ENCODE data around the gene SSBP3.
"Not testable (repeated sequence)": the region's sequence is repeated elsewhere in the genome, so short reads cannot be mapped to it uniquely, and the experiment has no call there.

Gene SSBP3

DNA sequence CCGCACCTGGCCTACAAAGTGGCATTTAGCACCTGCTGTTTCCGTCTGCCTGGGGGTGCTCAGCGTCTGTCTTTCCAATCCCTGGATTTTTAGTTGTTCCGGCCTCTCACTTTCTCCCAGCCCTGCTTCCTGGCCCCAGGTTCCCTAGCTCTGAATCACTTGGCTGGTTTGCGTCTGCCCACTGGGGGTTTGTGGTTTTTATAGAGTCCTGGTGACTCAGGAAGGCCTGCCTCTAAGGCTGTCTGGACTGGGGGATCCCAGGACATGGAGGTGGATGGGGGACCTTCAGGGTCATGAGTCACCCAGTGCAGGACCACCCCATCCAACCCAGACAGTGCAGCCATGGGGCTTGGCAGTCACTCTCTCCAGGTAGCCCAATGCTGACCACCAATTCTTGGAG, 152.7 kb downstream of the SSBP3 start:
- no peak for DNase-seq (ENCODE audit: extremely low read depth in 1 of 2, low read depth in 1 of 2)

DNA sequence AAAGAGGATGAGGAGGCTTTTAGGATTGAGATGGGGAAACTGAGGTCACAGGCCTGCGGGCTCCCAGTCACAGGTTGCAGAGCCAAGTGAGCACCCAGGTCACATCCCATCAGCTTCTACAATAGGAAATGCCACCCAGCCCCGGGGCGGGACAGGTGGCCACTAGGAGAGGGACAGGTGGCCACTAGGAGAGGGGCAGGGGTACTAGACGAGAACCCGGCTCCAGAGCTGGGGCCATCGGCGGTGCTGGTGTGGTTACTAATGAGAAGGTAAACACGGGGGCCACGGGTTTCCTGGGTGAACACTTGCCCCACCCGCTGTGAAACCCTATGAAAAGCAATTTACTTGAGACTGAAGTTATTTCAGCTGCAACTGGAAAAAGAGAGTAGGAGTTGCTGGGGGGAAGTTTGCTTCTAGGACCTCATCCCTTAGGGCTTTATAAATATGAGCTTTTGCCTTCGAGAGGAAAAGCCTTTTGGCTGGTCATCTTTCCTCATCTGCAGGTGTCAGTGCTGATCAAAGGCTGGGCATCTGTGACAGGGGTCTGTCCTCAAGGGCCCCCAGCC, 153.7 kb downstream of the SSBP3 start:
- no peak for DNase-seq (ENCODE audit: extremely low read depth in 1 of 2, low read depth in 1 of 2)

DNA sequence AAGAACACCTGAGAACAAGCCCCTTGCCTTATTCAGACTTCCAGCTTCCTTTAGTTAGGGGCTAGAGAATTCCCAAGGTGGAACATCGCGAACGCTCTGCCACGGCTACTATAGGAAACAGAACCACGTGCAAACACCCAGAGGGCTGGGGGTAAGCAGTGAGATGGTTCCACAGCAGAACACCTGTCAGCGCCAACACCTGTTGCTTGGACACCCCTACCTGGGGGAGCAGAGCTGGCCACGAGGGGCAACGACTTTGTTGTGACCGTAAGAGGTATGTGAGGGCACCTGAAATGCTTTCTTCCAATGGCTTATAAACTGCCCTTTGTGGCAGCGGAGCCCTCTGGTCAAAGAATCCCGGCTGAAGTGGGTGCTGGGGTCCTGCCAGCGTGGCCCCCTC, 155.5 kb downstream of the SSBP3 start:
- DNase-seq (ENCODE audit: extremely low read depth in 1 of 2, low read depth in 1 of 2) = no peak

DNA sequence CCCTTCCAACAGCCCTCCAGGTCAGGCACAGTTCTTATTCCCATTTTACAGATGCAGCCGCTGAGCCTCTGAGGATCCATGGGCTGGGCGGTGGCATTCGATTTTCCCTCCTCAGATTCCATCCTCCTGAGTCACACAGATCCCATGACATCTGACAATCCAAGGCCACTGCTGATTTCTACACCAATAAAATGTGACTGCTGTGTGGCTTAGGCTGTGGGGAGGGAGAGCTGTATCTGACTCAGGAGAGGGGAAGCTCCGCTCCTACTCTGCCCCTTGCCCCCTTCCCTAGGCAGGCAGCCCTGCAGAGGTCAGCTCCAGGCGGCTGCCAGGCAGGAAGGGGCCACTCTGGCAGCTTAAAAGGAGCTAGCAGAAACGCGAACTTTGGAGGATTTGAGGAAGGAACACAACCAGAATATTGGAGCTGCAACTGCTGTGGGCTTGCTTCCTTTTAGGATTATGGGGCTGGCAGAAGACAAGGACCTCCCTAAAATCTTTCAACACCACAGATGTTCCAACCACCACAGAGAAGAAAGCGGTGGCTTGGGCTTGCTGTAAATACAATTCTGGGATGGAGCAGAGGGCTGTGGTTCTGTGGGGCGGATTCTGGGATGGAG, 156.3 kb downstream of the SSBP3 start:
- DNase-seq (ENCODE audit: extremely low read depth in 1 of 2, low read depth in 1 of 2) = no peak

DNA sequence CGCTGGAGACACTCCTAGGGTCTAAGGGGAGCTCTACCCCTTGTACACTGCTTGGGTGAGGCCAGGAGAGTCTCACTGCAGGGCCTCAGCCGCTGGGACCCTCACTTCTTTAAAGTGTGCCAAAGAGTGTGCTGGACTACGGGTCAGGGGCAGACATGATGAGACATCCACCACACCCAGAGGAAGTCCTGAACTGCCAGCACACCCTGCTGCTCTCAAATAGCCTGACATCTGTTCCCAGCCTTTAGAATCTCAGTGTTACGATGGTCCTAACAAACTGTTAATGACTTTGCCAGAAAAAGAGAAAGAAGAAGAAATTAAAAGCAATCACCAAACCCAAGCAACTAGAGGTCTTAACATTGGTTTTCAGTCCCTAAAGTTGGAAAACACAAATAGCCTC, 157.2 kb downstream of the SSBP3 start:
- no peak for DNase-seq (ENCODE audit: extremely low read depth in 1 of 2, low read depth in 1 of 2)

DNA sequence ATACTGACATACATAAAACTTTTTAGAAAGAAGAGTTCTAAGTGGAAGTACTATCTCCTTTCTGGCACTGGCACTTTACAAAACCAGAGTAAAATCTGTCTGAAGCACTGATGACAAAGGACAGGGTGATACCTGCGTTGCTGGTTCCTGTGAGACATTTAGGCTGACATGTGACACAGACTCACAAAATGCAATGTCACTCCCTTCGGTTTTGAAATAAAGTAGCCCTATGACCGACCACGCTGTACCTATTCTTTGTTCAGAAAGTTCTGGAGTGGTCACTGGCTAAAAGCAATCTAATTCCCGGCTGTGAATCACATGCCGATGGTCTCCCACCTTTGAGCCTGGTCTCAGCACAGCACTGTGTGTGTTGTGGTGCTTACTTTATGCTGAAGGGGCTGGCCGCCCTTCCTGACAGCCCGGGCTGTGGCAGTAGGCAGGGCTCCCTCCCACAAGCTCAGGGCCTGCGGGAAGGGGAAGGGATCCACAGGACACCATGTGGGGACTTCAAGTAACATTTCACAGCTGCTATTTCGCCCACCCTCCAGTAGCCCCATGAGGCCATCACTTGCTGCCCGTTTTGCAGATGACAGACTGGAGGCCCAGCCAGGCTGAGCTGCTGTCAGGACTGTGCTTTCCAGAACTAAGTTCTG, 158.2 kb downstream of the SSBP3 start:
- no peak for DNase-seq (ENCODE audit: extremely low read depth in 1 of 2, low read depth in 1 of 2)

DNA sequence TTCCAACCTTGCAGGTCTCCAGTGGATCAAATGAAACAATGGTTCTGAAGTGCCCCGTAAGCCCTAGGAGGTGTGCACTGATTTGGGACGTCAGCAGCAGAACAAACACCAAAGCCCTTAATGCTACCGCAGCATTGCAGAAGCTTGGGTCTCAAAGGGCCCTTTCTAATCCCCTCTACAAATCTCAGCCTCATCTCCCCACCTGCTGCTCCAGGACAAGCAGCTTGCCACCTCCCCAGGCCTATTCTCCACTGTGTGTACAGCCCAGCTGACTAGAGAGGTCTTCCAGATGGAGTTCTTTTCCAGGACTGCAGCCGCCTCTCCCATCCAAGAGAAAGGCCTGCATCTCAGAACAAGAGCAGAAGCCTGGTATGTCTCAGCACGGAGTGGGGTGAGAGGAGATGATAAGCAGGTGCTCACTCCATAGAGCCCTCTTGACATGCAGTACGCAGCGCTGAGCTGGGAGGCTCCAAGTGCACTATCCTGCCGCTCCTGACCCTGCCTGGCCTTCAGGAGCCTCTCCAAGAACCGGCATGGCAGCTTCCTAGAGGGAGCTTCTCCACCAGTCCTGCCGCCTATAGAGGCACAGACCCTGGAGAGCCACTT, 160.0 kb downstream of the SSBP3 start:
- DNase-seq (ENCODE audit: extremely low read depth in 1 of 2, low read depth in 1 of 2) = no peak

DNA sequence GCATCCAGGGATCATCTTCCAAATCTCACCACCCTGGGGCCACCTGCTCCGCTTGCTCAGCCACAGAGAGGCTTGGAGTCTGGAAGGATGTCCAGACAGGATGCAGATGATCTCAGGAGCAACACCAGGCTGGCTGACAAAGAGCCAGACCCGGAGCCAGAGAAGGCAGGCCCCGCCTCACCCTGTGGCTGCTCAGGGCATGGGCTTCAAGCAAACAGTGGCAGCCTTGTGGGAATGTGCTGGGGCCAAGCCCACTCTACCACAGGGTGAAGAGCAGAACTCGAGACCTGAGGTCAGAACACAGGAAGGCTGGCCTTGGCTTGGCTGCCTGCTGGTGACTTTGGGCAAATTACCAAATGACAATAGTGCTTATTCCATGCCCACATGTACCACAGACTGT, 160.7 kb downstream of the SSBP3 start:
- DNase-seq (ENCODE audit: extremely low read depth in 1 of 2, low read depth in 1 of 2) = no peak

DNA sequence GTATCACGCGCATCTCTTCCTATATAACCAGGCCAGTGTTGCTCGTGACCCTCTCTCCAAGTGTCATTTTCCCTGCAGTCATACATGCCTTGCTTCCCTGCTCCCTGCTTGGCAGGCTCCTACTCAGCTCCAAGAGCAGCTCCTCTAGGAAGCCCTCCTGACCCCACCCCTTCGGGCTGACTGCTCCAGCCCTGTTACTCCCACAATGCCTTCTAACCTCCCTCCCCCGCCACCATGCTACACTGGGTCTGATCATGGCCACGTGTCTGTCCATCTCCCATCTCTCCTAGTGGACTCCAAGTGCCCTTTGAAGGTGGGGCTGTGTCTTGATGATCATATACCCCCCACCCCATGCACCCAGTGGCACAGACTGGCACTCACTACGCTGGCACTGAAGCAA, 161.5 kb downstream of the SSBP3 start:
- no peak for DNase-seq (ENCODE audit: extremely low read depth in 1 of 2, low read depth in 1 of 2)

DNA sequence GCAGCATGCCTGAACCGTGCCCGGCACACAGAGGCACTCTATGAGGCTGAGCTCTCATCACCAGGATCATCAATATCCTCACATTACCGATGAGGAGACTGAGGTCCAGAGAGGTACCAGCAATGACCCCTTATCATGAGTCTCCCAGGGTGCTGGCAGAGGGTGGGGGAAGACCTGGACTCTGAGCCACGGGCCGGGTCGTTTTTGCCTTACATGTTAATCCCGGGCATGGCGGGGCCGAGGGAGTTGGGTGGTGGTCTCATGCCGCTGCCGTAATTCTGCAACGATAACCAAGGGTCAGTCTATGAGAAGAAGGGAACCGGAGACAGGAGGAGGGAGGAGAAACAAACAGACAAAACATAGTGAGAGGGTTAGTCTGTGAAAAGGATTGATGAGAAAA, 163.2 kb downstream of the SSBP3 start:
- no peak for DNase-seq (ENCODE audit: extremely low read depth in 1 of 2, low read depth in 1 of 2)

DNA sequence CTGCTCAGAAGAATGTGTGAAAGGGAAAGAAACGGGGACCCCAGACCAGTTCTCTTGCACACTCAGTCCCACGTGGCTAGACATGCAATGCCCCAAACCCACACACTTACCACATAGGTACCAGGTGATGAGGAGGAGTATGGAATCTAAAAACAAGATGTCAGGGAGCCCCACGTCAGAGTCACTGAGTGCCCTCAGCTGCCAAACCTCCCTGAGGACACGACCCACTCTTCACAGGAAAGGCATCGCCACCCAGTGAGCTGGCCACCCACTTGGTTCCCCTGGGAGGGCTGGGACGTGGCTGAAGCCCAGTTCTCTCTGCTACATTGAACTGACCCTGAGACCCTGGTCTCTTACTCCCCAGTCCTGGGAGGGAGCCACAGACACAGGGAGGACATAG, 164.8 kb downstream of the SSBP3 start:
- no peak for DNase-seq (ENCODE audit: extremely low read depth in 1 of 2, low read depth in 1 of 2)

DNA sequence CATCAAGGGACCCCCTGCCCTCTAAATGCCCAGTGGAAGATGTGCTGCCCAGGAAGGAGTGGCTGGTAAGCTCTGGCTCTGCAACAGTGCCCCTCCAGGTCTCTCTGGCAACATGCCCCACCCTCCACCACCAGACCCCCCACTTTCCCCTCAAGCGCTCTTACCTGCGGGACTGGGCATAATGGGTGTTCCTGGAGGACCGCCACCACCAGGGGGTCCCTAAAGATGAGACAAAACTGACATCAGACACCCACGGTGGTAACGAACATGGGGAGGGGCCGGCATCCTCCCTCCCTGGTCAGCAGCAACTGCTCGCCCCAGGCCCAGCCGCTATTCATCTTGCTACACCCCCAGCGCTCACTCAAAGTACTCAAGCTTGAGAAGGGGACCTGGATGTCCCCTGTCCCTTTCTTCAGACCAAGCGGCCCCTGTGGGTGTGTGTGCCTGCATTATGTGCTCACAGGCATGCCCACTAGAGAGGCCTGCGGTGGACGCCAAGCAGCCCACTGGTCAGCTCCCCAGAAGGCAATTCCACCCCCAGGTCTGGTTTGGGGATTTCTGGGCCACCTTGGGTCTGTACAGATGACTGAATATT, 165.4 kb downstream of the SSBP3 start:
- DNase-seq (ENCODE audit: extremely low read depth in 1 of 2, low read depth in 1 of 2) = no peak

DNA sequence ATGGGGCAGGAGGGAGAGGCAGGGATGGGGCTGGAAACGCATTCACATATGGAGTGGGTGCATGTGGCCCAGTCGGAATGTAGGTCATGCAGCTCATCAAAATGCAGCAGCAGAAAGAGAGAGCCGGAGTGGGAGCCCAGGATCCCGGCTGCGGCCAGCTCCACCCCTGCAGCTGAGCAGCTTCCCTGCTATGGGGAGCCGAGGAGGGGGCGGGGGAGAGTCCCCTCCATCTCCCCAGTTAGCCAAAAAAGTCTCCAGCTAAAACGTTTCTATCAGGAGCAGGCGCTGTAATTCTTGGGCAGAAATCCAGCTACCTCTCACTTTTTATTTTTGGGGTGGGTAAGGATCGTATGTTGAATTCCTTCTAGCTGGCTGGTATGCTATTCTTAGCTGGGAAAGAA, 166.6 kb downstream of the SSBP3 start:
- no peak for DNase-seq (ENCODE audit: extremely low read depth in 1 of 2, low read depth in 1 of 2)

DNA sequence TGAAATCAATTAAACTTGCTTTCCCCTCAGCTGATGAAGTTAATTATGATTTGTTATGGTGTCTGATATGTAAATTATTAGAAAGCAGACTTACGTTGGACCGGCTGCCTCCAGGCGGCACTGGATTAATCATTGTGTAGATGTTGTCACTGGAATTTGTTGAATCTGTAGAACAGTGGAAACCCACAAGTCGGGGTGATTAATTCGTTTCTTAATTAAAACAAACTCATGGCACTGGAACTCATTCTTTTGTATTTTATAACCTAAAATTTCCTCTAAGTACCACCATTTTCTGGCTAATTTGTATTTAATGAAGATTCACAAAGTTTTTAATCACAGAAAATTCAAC, 167.2 kb downstream of the SSBP3 start:
- no peak for DNase-seq (ENCODE audit: extremely low read depth in 1 of 2, low read depth in 1 of 2)

DNA sequence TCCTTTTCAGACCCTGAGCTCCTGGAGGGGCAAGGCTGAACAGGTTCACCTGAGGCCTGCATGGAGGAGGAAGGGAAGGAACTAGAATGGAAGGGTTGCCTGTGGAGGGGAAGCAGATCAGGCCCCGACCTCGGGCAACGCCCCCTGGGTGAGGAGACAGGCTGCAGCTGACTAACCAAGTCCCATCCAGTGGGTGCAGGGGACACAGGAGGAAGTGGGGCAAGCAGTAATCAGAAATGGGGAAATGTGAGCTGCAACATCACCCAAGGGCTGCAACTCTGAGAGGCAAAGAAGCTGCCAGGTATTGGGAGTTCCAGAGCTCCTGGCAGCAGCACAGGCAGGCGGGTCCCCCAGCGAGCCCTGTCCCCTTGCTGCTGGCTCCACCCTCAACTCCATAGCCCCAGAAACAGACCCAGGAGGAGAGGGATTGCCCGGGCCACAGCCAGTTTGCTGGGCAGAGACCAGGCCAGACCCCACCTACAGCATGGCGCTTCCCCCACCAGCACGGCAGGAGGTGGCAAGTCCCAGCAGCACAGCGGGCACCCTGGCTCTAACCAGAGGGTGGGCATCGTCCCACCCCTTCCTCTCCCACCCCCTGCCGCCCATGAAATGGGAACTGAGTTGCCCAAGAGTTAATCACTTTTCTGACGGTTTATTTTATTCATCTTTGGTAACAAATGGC, 167.7 kb downstream of the SSBP3 start:
- no peak for DNase-seq (ENCODE audit: extremely low read depth in 1 of 2, low read depth in 1 of 2)

DNA sequence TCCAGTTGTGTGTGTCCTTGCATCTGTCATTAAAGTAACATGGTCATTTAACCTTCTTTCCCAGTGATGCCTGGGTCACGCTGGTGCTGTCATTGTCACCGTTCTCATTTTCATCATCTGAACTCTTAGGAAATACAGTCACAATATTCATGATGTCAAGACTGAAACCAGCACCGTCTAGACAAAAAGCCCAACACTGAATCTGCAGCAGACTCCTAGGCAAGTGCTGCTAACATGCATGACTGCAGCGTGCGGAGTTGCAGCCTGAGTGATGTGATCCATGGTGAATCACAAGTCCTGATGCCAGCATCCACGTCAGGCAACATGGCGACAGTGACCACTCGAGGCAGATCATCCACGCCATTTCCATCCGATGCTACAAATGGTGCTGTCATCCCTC, 168.6 kb downstream of the SSBP3 start:
- DNase-seq (ENCODE audit: extremely low read depth in 1 of 2, low read depth in 1 of 2) = no peak

DNA sequence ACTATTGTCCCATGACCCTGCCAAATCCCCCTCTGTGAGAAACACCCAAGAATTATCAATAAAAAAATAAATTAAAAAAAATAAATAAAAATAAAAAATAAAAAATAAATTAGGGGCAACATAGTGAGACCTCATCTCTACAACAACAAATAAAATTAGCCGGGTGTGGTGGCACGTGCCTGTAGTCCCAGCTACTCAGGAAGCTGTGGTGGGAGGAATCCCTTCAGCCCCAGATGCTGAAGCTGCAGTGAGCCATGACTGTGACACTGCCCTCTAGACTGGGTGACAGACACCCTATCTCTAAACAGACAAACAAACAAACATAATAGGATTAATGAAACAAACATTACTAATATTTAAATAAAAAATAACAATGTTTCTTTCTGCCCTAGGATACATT, 171.9 kb downstream of the SSBP3 start:
- DNase-seq (ENCODE audit: extremely low read depth in 1 of 2, low read depth in 1 of 2) = no peak

DNA sequence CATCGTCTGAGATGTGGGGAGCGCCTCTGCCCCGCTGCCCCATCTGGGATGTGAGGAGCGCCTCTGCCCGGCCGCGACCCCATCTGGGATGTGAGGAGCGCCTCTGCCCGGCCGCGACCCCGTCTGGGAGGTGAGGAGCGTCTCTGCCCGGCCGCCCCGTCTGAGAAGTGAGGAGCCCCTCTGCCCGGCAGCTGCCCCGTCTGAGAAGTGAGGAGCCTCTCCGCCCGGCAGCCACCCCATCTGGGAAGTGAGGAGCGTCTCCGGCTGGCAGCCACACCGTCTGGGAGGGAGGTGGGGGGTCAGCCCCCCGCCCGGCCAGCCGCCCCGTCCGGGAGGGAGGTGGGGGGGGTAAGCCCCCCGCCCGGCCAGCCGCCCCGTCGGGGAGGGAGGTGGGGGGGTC, 173.0 kb downstream of the SSBP3 start:
- not testable (repeated sequence) for DNase-seq (ENCODE audit: extremely low read depth in 1 of 2, low read depth in 1 of 2)

DNA sequence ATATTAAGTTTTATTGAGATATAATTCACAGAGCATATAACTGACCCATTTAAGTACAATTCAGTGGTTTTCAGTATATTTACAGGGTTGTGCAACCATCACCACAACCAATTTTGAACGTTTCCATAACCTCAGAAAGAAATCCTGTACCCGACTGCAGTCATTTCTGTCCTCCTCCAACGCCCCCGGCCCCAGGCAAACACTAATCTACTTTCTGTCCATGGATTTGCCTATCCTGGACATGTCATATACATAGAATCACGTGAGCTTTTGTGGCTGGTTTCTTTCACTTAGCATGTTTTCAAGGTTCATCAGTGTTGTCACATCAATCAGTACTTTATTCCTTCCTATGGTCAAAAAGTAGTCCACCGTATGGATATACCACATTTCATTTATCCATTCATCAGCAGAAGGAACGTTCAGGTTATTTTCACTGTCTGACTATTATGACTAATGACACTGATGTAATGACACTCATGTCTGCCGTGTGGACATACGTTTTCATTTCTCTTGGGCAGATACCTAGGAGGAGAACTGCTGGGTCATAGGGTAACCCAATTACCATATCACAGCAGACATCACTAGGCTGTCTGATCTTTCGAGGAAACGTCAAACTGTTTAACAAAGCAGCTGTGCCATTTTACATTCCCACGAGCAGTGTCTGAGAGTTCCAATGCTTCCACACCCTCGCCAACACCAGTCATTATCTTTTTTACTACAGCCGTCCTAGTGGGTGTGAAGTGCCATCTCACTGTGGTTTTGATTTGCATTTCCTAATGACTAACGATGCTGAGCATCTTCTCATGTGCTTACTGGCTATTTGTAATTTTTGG, 175.5 kb downstream of the SSBP3 start:
- DNase-seq (ENCODE audit: extremely low read depth in 1 of 2, low read depth in 1 of 2) = no peak

DNA sequence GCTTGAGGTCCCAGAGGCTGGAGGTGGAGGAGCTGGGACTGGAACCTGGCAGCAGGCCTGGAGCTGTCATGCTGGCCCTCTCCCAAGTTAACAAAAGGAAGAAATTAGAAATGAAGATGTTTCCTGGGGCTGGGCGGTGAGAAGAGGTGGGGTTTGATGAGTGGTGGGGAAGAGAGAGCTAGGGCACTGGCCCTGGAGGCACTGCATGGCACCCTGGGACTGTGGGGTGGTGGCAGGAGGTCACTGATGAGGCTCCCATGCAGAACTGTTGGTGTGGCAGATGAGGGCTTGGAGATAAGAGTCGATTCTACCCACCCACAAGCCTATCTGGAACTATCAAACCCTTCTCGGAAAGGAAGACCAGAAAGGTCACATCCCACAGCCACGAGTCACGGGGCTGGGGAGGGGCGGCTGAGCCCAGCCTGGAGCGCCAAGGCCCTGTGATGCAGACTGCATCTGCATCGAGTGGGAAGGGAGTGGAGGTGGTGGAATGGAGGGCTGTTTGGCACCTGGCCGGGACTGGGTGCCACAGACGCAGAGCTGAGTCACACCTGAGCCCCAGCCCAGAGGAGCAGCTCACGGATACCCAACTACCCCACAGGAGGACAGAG, 176.8 kb downstream of the SSBP3 start:
- no peak for DNase-seq (ENCODE audit: extremely low read depth in 1 of 2, low read depth in 1 of 2)
